SK-N-SH treated with all-trans-retinoic acid at 6 μM for 48 hours (cell line): ENCODE results near the gene INKA1.

Experiments used
- ATAC-seq: fragments of 200-7000 bp; cut with Tn5 transposase; 3 replicates; pipeline ENCODE4 v1.9.1; 2020; ENCODE audit warnings: mild to moderate bottlenecking, moderate library complexity
- ARNTL ChIP-seq: fragments of 450-650 bp; formaldehyde crosslinking; IDR thresholded peaks from 2 replicates; pipeline ENCODE4 v1.5.0; 2020; ENCODE audit warnings: low read depth, mild to moderate bottlenecking, moderate library complexity, borderline replicate concordance
- BACH2 ChIP-seq: fragments of 250-450 bp; sonication (Bioruptor Pico); IDR thresholded peaks from 2 replicates; pipeline ENCODE4 v1.9.0; 2021; ENCODE audit warnings: mild to moderate bottlenecking, borderline replicate concordance
- CSDC2 ChIP-seq: fragments of 250-450 bp; sonication (Bioruptor Pico); IDR thresholded peaks from 2 replicates; pipeline ENCODE4 v1.5.0; 2020; ENCODE audit warnings: mild to moderate bottlenecking, moderate library complexity
- ESRRG ChIP-seq: fragments of 250-450 bp; sonication (Bioruptor Pico); IDR thresholded peaks from 2 replicates; pipeline ENCODE4 v1.6.1; 2021; ENCODE audit warnings: mild to moderate bottlenecking
- GLIS3 ChIP-seq: fragments of 250-450 bp; sonication (Bioruptor Pico); IDR thresholded peaks from 2 replicates; pipeline ENCODE4 v1.5.0; 2020; ENCODE audit warnings: mild to moderate bottlenecking, moderate library complexity
- ISL1 ChIP-seq: fragments of 250-450 bp; sonication (Bioruptor Pico); IDR thresholded peaks from 2 replicates; pipeline ENCODE4 v2.1.2; 2022; ENCODE audit warnings: mild to moderate bottlenecking, moderate library complexity
- PATZ1 ChIP-seq: fragments of 250-450 bp; sonication (Bioruptor Pico); IDR thresholded peaks from 2 replicates; pipeline ENCODE4 v1.8.0; 2020; ENCODE audit warnings: mild to moderate bottlenecking, moderate library complexity, borderline replicate concordance
- PPARA ChIP-seq: fragments of 250-450 bp; sonication (Bioruptor Pico); IDR thresholded peaks from 2 replicates; pipeline ENCODE4 v1.5.0; 2020; ENCODE audit warnings: mild to moderate bottlenecking, borderline replicate concordance
- RARB ChIP-seq: fragments of 250-450 bp; sonication (Bioruptor Pico); IDR thresholded peaks from 2 replicates; pipeline ENCODE4 v1.8.0; 2021; ENCODE audit warnings: mild to moderate bottlenecking, moderate library complexity
- SNAI2 ChIP-seq: fragments of 250-450 bp; sonication (Bioruptor Pico); IDR thresholded peaks from 2 replicates; pipeline ENCODE4 v1.5.0; 2020; ENCODE audit warnings: mild to moderate bottlenecking, moderate library complexity
- TCF4 ChIP-seq: fragments of 250-450 bp; sonication (Bioruptor Pico); IDR thresholded peaks from 2 replicates; pipeline ENCODE4 v1.8.0; 2021; ENCODE audit warnings: mild to moderate bottlenecking, moderate library complexity, borderline replicate concordance
- ZFP3 ChIP-seq: fragments of 250-450 bp; sonication (Bioruptor Pico); IDR thresholded peaks from 2 replicates; pipeline ENCODE4 v1.5.0; 2020; ENCODE audit warnings: mild to moderate bottlenecking, moderate library complexity
- ZFP30 ChIP-seq: fragments of 450-650 bp; formaldehyde crosslinking; IDR thresholded peaks from 2 replicates; pipeline ENCODE4 v1.5.0; 2022; ENCODE audit warnings: mild to moderate bottlenecking, moderate library complexity
- ZNF565 ChIP-seq: fragments of 450-650 bp; formaldehyde crosslinking; conservative IDR thresholded peaks from 2 replicates; pipeline ENCODE4 v1.5.0; 2020; ENCODE audit warnings: low read depth, mild to moderate bottlenecking, moderate library complexity
- ZNF70 ChIP-seq: fragments of 450-650 bp; formaldehyde crosslinking; IDR thresholded peaks from 2 replicates; pipeline ENCODE4 v1.5.0; 2020; ENCODE audit warnings: mild to moderate bottlenecking, moderate library complexity
- ZNF8 ChIP-seq: fragments of 450-650 bp; formaldehyde crosslinking; IDR thresholded peaks from 2 replicates; pipeline ENCODE4 v1.5.0; 2020; ENCODE audit warnings: mild to moderate bottlenecking, moderate library complexity
- TF ChIP-seq, protein P1 (sequence below): fragments of 250-450 bp; sonication (Bioruptor Pico); IDR thresholded peaks from 2 replicates; pipeline ENCODE4 v1.5.0; 2020; ENCODE audit warnings: mild to moderate bottlenecking, moderate library complexity
- TF ChIP-seq, protein P2 (sequence below): fragments of 250-450 bp; sonication (Bioruptor Pico); IDR thresholded peaks from 2 replicates; pipeline ENCODE4 v1.8.0; 2021; ENCODE audit warnings: low read depth, mild to moderate bottlenecking, moderate library complexity, borderline replicate concordance

Gene INKA1

DNA sequence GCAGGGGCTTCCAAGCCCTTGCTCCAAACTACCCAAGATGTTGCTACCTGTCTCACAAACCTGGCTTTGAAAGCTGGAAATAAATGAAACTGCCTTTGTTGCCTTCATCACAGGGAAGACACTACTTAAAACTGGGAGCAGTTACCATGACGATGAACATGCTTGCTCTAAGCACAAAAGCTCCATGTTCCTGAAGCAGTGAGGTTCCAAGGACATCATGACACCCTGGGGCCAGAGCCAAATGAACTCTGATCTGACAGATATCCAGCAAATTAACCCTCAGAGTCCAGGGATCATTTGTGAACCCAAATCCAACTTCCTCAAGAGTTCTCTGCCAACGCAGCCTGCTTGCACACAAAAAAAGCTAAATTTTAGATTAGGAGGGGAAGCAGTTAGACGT lies 42.6 kb downstream of the INKA1 start:
- TF ChIP-seq CSDC2 (no peak), ZFP30 (no peak), GLIS3 (CRISPR knock-in tag) (no peak), PATZ1 (CRISPR knock-in tag) (no peak), SNAI2 (CRISPR knock-in tag) (no peak), ZNF8 (CRISPR knock-in tag) (no peak), ZNF70 (CRISPR knock-in tag) (no peak), BACH2 (CRISPR knock-in tag) (no peak), ARNTL (CRISPR knock-in tag) (no peak), ESRRG (CRISPR knock-in tag) (no peak), RARB (CRISPR knock-in tag) (no peak), TCF4 (no peak), ZNF565 (CRISPR knock-in tag) (no peak), ISL1 (CRISPR knock-in tag) (no peak), ZFP3 (CRISPR knock-in tag) (no peak), PPARA (no peak)
- TF ChIP-seq, protein P1, sequence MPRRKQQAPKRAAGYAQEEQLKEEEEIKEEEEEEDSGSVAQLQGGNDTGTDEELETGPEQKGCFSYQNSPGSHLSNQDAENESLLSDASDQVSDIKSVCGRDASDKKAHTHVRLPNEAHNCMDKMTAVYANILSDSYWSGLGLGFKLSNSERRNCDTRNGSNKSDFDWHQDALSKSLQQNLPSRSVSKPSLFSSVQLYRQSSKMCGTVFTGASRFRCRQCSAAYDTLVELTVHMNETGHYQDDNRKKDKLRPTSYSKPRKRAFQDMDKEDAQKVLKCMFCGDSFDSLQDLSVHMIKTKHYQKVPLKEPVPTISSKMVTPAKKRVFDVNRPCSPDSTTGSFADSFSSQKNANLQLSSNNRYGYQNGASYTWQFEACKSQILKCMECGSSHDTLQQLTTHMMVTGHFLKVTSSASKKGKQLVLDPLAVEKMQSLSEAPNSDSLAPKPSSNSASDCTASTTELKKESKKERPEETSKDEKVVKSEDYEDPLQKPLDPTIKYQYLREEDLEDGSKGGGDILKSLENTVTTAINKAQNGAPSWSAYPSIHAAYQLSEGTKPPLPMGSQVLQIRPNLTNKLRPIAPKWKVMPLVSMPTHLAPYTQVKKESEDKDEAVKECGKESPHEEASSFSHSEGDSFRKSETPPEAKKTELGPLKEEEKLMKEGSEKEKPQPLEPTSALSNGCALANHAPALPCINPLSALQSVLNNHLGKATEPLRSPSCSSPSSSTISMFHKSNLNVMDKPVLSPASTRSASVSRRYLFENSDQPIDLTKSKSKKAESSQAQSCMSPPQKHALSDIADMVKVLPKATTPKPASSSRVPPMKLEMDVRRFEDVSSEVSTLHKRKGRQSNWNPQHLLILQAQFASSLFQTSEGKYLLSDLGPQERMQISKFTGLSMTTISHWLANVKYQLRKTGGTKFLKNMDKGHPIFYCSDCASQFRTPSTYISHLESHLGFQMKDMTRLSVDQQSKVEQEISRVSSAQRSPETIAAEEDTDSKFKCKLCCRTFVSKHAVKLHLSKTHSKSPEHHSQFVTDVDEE (CRISPR knock-in tag), result no peak
- TF ChIP-seq, protein P2, sequence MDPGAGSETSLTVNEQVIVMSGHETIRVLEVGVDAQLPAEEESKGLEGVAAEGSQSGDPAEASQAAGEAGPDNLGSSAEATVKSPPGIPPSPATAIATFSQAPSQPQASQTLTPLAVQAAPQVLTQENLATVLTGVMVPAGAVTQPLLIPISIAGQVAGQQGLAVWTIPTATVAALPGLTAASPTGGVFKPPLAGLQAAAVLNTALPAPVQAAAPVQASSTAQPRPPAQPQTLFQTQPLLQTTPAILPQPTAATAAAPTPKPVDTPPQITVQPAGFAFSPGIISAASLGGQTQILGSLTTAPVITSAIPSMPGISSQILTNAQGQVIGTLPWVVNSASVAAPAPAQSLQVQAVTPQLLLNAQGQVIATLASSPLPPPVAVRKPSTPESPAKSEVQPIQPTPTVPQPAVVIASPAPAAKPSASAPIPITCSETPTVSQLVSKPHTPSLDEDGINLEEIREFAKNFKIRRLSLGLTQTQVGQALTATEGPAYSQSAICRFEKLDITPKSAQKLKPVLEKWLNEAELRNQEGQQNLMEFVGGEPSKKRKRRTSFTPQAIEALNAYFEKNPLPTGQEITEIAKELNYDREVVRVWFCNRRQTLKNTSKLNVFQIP (CRISPR knock-in tag), result no peak
- no peak for ATAC-seq
